ENCODE results near the gene NUP133.

- TF ChIP-seq CTCF (IDR thresholded peaks at IDR 0.05) (no peak), POLR2A (IDR thresholded peaks at IDR 0.05) (no peak)
These were observed 115.2 kb downstream of the NUP133 start for GRCh38 chr1:229392936-229393335.

Measured in lower leg skin (tissue), 3 donors.